Measurements from ENCODE around the gene ARHGAP28.

ARHGAP28 gene

DNA sequence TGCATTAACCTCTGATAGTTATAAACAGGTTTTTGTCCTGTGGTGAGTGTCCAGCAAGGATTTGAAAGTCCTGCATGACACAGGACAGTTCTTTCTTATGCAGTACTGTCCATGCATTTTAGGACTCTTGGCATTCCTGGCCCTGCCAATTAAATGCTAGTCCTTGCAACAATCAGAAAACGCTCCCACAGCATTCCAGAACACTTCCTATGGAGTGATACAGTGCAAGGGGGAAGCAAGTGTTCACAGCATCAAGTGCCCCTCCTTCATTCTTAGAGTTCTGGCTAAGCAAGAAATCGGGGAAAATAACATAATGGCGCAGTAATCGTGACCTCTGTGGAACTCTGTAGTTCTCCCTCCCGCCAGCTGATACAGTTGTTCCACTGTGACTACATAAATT is 62.9 kb downstream of the ARHGAP28 start:
- Histone ChIP-seq H3K27ac (ENCODE audit: low read depth, low read length) (no peak overlapping the region), H3K9me2 (replicated peaks; ENCODE audit: control insufficient read depth, low read length) (no peaks in the 10 kb centered on the region)
- TF ChIP-seq, protein P1, sequence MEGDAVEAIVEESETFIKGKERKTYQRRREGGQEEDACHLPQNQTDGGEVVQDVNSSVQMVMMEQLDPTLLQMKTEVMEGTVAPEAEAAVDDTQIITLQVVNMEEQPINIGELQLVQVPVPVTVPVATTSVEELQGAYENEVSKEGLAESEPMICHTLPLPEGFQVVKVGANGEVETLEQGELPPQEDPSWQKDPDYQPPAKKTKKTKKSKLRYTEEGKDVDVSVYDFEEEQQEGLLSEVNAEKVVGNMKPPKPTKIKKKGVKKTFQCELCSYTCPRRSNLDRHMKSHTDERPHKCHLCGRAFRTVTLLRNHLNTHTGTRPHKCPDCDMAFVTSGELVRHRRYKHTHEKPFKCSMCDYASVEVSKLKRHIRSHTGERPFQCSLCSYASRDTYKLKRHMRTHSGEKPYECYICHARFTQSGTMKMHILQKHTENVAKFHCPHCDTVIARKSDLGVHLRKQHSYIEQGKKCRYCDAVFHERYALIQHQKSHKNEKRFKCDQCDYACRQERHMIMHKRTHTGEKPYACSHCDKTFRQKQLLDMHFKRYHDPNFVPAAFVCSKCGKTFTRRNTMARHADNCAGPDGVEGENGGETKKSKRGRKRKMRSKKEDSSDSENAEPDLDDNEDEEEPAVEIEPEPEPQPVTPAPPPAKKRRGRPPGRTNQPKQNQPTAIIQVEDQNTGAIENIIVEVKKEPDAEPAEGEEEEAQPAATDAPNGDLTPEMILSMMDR (IDR thresholded peaks at IDR 0.05; ENCODE audit: low read depth, low read length, poor library complexity, severe bottlenecking) = no peak
- no peak for TF ChIP-seq EZH2phosphoT487 (IDR thresholded peaks at IDR 0.05; ENCODE audit: borderline replicate concordance, low read length)

DNA sequence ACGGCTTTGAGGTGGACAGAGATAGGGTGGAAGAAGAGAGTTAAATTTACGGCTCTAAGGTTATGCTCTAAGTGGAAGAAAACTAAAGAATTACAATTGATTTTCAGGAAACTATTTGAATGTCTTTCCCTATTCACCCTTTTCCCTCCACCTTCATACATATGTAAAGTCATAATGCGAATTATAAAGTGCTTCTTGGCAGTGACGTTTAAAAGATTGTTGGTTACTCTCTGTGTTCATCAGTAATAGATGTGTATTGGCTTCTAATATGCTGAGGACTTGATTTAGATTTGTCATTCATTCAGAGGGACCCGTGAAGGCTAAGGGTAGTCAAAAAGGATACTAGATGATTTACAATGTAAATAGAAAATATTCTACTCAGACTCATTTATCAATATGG is 63.9 kb downstream of the ARHGAP28 start:
- H3K9me3 ChIP-seq (ENCODE audit: control insufficient read depth, insufficient read depth, low read length) = no peaks in the 10 kb centered on the region; the same call in 1 of the 2 replicates
- H3K4me1 ChIP-seq (ENCODE audit: control insufficient read depth, low read length) = no peaks in the 10 kb centered on the region
- no peaks in the 10 kb centered on the region for H4K20me1 ChIP-seq (ENCODE audit: control insufficient read depth, insufficient read depth, low read depth, low read length)
- no peaks in the 10 kb centered on the region for H3K36me3 ChIP-seq (ENCODE audit: control insufficient read depth, low read length)
- H3K27me3 ChIP-seq (ENCODE audit: control insufficient read depth, low read length) = no peaks in the 10 kb centered on the region
- no peaks in the 10 kb centered on the region for H3K9me2 ChIP-seq (replicated peaks; ENCODE audit: control insufficient read depth, low read length)
- no peak overlapping the region for H3K4me3 ChIP-seq (ENCODE audit: low read length)
- H3K27ac ChIP-seq (ENCODE audit: low read depth, low read length) = no peak overlapping the region
- no peak overlapping the region for H3K4me2 ChIP-seq (ENCODE audit: low read length)
- no peaks in the 10 kb centered on the region for H3F3A ChIP-seq (ENCODE audit: control insufficient read depth, insufficient read depth)
- TF ChIP-seq EZH2phosphoT487 (IDR thresholded peaks at IDR 0.05; ENCODE audit: borderline replicate concordance, low read length) = no peak
- TF ChIP-seq, protein P1 (IDR thresholded peaks at IDR 0.05; ENCODE audit: low read depth, low read length, poor library complexity, severe bottlenecking) = no peak
- no peaks in the 10 kb centered on the region for H3K79me2 ChIP-seq (ENCODE audit: control insufficient read depth, low read length)

More for the DNA sequence above, 62.9 kb downstream of the ARHGAP28 start:
- H4K20me1 ChIP-seq (ENCODE audit: control insufficient read depth, insufficient read depth, low read depth, low read length) = no peaks in the 10 kb centered on the region
- no peaks in the 10 kb centered on the region for H3K79me2 ChIP-seq (ENCODE audit: control insufficient read depth, low read length)
- no peaks in the 10 kb centered on the region for H3F3A ChIP-seq (ENCODE audit: control insufficient read depth, insufficient read depth)
- no peaks in the 10 kb centered on the region for H3K27me3 ChIP-seq (ENCODE audit: control insufficient read depth, low read length)
- no peaks in the 10 kb centered on the region for H3K4me1 ChIP-seq (ENCODE audit: control insufficient read depth, low read length)
- H3K36me3 ChIP-seq (ENCODE audit: control insufficient read depth, low read length) = no peaks in the 10 kb centered on the region
- no peaks in the 10 kb centered on the region; the same call in 1 of the 2 replicates for H3K9me3 ChIP-seq (ENCODE audit: control insufficient read depth, insufficient read depth, low read length)
- no peak overlapping the region for H3K4me3 ChIP-seq (ENCODE audit: low read length)
- H3K4me2 ChIP-seq (ENCODE audit: low read length) = no peak overlapping the region

- Histone ChIP-seq H3K79me2 (ENCODE audit: control insufficient read depth, low read length) (no peaks in the 10 kb centered on the region), H3K4me3 (ENCODE audit: low read length) (no peak overlapping the region), H4K20me1 (ENCODE audit: control insufficient read depth, insufficient read depth, low read depth, low read length) (no peaks in the 10 kb centered on the region)
Measured at GRCh38 chr18:6793986-6794385, 64.5 kb downstream of the ARHGAP28 start.

More at GRCh38 chr18:6793986-6794385, 64.5 kb downstream of the ARHGAP28 start:
- Histone ChIP-seq H3K36me3 (ENCODE audit: control insufficient read depth, low read length) (no peaks in the 10 kb centered on the region), H3K9me2 (replicated peaks; ENCODE audit: control insufficient read depth, low read length) (no peaks in the 10 kb centered on the region), H3F3A (ENCODE audit: control insufficient read depth, insufficient read depth) (no peaks in the 10 kb centered on the region), H3K27me3 (ENCODE audit: control insufficient read depth, low read length) (no peaks in the 10 kb centered on the region), H3K4me1 (ENCODE audit: control insufficient read depth, low read length) (no peaks in the 10 kb centered on the region), H3K4me2 (ENCODE audit: low read length) (no peak overlapping the region), H3K9me3 (ENCODE audit: control insufficient read depth, insufficient read depth, low read length) (no peaks in the 10 kb centered on the region; the same call in 1 of the 2 replicates), H3K27ac (ENCODE audit: low read depth, low read length) (no peak overlapping the region)
- TF ChIP-seq EZH2phosphoT487 (IDR thresholded peaks at IDR 0.05; ENCODE audit: borderline replicate concordance, low read length) = no peak
- TF ChIP-seq, protein P1 (IDR thresholded peaks at IDR 0.05; ENCODE audit: low read depth, low read length, poor library complexity, severe bottlenecking) = no peak
